OCI-LY1 (cell line): ENCODE data around the gene TRPV2.

Experiments
- CTCF ChIP-seq: fragments of 200-600 bp; sonication (generic), shearing (Covaris generic); IDR thresholded peaks from 2 replicates; pipeline ENCODE4 v1.5.1; 2017; ENCODE audit warnings: mild to moderate bottlenecking, antibody characterized with exemption, low read length, moderate library complexity, mixed read lengths
- EZH2 ChIP-seq: fragments of 200-600 bp; sonication (generic), shearing (Covaris generic); IDR thresholded peaks from 2 replicates; pipeline ENCODE4 v1.8.0; 2017; ENCODE audit warnings: borderline replicate concordance, mixed run types, mild to moderate bottlenecking, antibody characterized with exemption, low read length, moderate library complexity, mixed read lengths

GRCh38 chr17:16471295-16471694 is 55.9 kb downstream of the TRPV2 start:
- TF ChIP-seq CTCF = no peak
- TF ChIP-seq EZH2 = no peak
